GM12801 (cell line): ENCODE results near the gene ZCCHC9.

Experiments used
- CTCF ChIP-seq: IDR thresholded peaks from one replicate; pipeline ENCODE4 v1.5.1; 2011; ENCODE audit warnings: control low read depth; ENCODE audit not compliant: insufficient read length; ENCODE audit errors: extremely low read depth

ZCCHC9 gene

GRCh38 chr5:81297531-81297930 lies 3.9 kb upstream of the ZCCHC9 start:
- no peak for TF ChIP-seq CTCF

- TF ChIP-seq CTCF: no peak
These were observed 491 bp upstream of the ZCCHC9 start for GRCh38 chr5:81300921-81301270.

GRCh38 chr5:81302596-81302995 lies 1.2 kb downstream of the ZCCHC9 start:
- no peak for TF ChIP-seq CTCF

- TF ChIP-seq CTCF: no peak
These were observed 2.2 kb downstream of the ZCCHC9 start for GRCh38 chr5:81303563-81303962.

- no peak for TF ChIP-seq CTCF
These were observed 4.4 kb downstream of the ZCCHC9 start for GRCh38 chr5:81305785-81306184.

GRCh38 chr5:81308836-81309235 lies 7.4 kb downstream of the ZCCHC9 start:
- no peak for TF ChIP-seq CTCF

GRCh38 chr5:81310402-81311063 lies 9.1 kb downstream of the ZCCHC9 start:
- TF ChIP-seq CTCF: no peak
